Muscle of leg (tissue), 11 donors: ENCODE measurements around the gene CLP1. TPM values are rescaled to one million over a fixed set of nuclear protein-coding genes. Genes with fewer than 3 reads are reported as not detected.
"Not testable (repeated sequence)": the region's sequence is repeated elsewhere in the genome, so short reads cannot be mapped to it uniquely, and the experiment has no call there.

Experiments
- DNase-seq: peaks from one replicate; pipeline ENCODE4 v3.0.0; 2013
- H3K27ac ChIP-seq: one replicate; pipeline ENCODE4 v1.5.1; 2013; ENCODE audit warnings: mild to moderate bottlenecking, low read length, control low read depth
- H3K27me3 ChIP-seq: one replicate; pipeline ENCODE4 v1.6.1; 2013; ENCODE audit warnings: low read length; ENCODE audit not compliant: control insufficient read depth, insufficient read depth
- H3K36me3 ChIP-seq: one replicate; pipeline ENCODE4 v1.6.1; 2013; ENCODE audit warnings: low read length; ENCODE audit not compliant: control insufficient read depth, insufficient read depth
- H3K4me1 ChIP-seq: one replicate; pipeline ENCODE4 v1.6.1; 2013; ENCODE audit warnings: low read length; ENCODE audit not compliant: control insufficient read depth, insufficient read depth
- H3K4me3 ChIP-seq: one replicate; pipeline ENCODE4 v1.5.1; 2013; ENCODE audit warnings: low read length, control low read depth
- H3K9me3 ChIP-seq: replicated peaks from 2 replicates; pipeline ENCODE4 v1.6.1; 2013; ENCODE audit warnings: low read depth, low read length; ENCODE audit not compliant: control insufficient read depth
- WGBS: methylation state at CpG from one replicate; pipeline ENCODE4 v1.1.5; 2013; ENCODE audit warnings: missing lambda C conversion rate; ENCODE audit not compliant: insufficient coverage; 5-methylcytosine and 5-hydroxymethylcytosine counted together
- polyA plus RNA-seq, 8 donors: library from polyadenylated mRNA; unstranded; fragments of 120-200 nt; gene quantifications; one replicate each; pipeline versions ENCODE4 v1.2.1 to v1.2.3, GENCODE V29; 2013; ENCODE audit warnings: inconsistent platforms in 1 of 8, low replicate concordance in 1 of 8; ENCODE audit not compliant: insufficient read length in 8 of 8, insufficient read depth in 1 of 8
- total RNA-seq: library from RNA; stranded (reverse); fragments of 120-200 nt; gene quantifications from one replicate; pipeline ENCODE4 v1.2.4, GENCODE V29; 2013

CLP1 gene
- total and polyA plus RNA-seq, 9 donors, result 8.6 to 12.3 (median 10.2) TPM

DNA sequence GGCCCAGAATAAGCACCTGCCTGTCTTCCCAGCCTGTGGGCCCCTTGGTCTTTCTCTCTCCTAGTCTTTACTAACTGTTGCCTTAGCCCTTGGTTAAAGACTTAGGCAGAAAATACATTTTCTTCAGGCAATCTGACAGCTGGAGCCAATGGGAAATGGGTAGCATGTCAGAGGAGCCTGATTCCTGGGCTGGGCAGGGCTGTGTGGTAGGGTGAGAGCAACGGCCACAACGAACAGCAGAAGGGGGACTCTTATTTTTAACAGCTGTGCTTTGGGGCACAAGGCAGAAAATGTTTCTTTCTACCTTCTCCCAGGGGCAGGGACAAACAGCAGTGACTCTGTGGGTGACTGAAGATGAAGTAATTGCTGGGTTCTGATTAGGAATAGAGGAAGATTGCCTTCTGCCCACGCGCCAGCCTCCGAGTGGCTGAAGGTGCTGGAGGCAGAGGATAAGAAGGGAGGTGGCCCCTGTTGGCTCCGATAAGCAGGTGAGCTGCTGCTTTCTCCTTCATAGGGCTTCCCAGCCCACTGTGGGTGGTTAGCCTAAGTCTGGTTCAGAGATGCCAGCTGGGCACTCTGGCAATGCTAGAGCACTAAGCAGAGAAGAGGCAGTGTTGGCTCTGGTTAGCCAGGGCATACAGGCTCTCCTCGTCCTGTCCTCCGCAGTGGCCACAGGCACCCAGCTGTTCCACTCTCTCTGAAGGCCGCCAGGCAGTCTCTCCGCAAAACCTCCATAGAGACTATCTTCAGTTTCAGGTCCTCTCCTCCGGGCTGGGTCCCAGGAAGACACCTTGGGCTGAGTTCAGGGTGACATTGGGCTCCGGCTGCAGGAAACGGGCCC, 9.4 kb upstream of the CLP1 start:
- Histone ChIP-seq H3K4me1 (peaks cover 67% of the 10 kb centered on the region), H3K36me3 (peaks cover 4% of the 10 kb centered on the region), H3K9me3 (no peaks in the 10 kb centered on the region), H3K4me3 (no peak overlapping the region), H3K27ac (no peak overlapping the region), H3K27me3 (peaks cover 48% of the 10 kb centered on the region)
- peak; percentile 43 for DNase-seq
- WGBS, result under 1% methylated on average over 10 of the region's 13 CpGs

DNA sequence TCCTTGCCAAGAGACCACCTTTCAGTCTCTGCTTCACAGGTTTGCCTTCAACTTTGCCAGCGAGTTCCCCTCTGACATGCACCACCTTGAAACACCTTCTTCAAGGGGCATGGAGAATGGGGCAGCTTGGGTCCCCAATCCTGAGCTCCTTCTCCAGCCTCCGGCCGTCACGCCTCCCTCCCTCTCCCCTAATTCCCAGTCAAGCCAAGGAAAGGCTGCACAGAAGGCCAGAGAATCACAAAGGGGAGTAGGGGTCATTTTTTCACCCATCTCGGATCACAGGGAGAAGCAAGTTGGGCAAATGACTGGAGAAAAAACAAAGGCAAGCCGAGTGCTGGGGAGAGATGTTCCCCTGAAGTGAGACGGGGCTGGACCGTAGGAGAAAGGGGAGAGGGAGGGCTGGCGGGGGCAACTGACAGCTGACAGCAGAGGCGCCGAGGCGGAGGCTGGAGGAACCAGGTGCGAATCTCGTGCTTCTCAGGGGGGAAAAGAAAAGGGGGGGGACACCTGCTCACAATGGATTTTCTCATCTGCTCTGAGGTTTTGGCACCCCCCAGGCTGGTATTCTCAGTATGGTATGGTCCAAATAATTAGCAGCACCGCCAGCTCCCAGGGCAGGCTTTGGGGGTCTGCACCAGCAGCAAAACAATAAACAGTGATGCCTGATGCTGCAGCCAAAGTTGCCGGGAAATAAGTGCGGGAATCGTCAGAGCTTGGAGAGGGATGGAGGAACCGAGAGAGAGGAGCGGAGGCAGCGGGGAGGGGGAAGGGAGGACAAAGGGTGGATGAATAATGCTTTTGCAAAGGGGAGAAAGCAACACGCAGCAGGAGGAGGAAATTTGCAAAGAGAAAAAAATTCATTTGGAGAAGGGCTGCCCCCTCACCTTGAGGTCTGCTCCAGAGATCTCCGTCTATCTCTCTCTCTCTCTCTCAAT, 8.5 kb upstream of the CLP1 start:
- Histone ChIP-seq H3K27ac (peak overlapping the region; percentile 22), H3K9me3 (no peaks in the 10 kb centered on the region), H3K27me3 (peaks cover 48% of the 10 kb centered on the region), H3K4me3 (peak overlapping the region; percentile 38), H3K36me3 (no peaks in the 10 kb centered on the region), H3K4me1 (peaks cover 63% of the 10 kb centered on the region)
- DNase-seq, result peak; percentile 60
- WGBS, result 2% methylated on average over 18 of the region's 23 CpGs

DNA sequence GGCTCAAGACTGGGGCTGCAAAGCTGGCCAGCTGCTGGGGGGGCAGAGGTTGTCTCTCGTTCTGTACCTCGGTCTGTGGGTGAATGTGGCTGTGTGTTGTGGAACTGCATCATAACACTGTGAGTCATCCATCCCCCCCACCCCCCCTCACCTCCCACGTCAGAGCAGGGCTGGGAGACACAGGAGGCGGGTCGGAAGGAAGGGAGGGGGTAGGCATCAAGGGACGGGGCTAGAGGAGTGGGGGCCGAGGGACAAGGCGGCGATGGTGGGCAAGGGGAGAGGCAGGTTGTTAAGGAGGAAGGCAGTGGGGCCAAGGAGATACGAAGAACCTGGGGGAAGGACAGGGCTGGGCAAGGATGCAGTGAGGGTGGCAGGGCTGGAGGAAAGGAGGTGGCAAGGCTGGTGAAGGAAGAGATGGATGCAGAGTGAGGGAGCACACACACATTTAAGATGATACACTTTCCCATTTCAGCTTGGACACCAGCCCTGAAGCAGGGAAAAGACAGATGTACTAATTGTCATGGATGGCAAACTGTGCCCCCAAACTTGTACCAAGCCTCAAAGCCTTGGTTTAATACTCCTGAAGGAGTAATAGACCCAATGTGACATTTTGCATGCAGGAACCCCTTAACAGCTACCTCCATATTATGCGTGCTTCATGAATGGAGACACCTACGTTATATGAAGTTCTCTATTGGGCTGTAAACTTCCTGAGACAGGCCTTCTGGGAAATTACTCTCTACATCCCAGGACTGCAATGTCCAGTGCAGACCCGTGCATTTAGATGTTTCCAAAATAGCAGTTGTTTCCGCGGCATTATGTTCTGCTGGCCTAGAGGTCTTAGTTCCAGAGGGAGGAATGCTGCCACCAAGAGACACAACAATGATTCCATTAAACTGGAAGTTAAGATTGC, 7.5 kb upstream of the CLP1 start, which contains the start of gene YPEL4:
Gene YPEL4 (minus strand): TSS at position 87 of the 913 bp plus-strand sequence. CDS start 2,805 bp downstream, outside the sequence.
- WGBS, result 3% methylated on average over 8 of the region's 15 CpGs
- no peaks in the 10 kb centered on the region for H3K9me3 ChIP-seq
- H3K27ac ChIP-seq, result peak within 1 kb of the TSS; percentile 22
- no peaks in the 10 kb centered on the region for H3K36me3 ChIP-seq
- H3K27me3 ChIP-seq, result peaks cover 48% of the 10 kb centered on the region
- peak within 1 kb of the TSS; percentile 38 for H3K4me3 ChIP-seq
- DNase-seq, result peak; percentile 86
- H3K4me1 ChIP-seq, result peaks cover 55% of the 10 kb centered on the region

DNA sequence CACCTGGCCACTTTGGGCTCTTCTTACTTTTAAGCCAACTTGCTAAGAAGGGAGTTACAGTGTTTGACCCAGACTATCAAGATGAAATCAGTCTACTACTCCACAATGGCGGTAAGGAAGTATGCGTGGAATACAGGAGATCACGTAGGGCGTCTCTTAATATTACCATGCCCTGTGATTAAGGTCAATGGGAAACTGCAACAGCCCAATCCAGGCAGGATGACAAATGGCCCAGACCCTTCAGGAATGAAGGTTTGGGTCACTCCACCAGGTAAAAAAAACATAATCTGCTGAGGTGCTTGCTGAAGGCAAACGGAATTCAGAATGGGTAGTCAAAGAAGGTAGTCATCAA, 6.8 kb upstream of the CLP1 start:
- Histone ChIP-seq H3K4me3 (no peak overlapping the region), H3K36me3 (no peaks in the 10 kb centered on the region), H3K27me3 (peaks cover 48% of the 10 kb centered on the region), H3K27ac (no peak overlapping the region), H3K9me3 (no peaks in the 10 kb centered on the region), H3K4me1 (peaks cover 49% of the 10 kb centered on the region)
- no peak for DNase-seq
- WGBS, result 22% methylated on average over 2 of the region's 5 CpGs

DNA sequence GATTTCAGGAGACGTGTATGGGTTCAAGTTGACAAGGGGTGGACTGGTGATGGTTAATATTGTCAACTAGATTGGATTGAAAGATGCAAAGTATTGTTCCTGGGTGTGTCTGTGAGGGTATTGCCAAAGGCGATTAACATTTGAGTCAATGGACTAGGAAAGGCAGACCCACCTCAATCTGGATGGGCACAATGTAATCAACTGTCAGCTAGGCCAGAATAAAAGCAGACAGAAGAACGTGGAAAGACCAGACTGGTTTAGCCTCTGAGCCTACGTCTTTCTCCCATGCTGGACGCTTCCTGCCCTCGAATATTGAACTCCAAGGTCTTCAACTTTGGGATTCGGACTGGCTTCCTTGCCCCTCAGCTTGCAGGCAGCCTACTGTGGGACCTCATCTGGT, 6.2 kb upstream of the CLP1 start:
- H3K4me1 ChIP-seq, result peaks cover 42% of the 10 kb centered on the region
- no peak overlapping the region for H3K27ac ChIP-seq
- H3K9me3 ChIP-seq, result no peaks in the 10 kb centered on the region
- DNase-seq, result no peak
- peaks cover 43% of the 10 kb centered on the region for H3K27me3 ChIP-seq
- 76% methylated on average over 7 of the region's 7 CpGs for WGBS
- no peaks in the 10 kb centered on the region for H3K36me3 ChIP-seq
- H3K4me3 ChIP-seq, result no peak overlapping the region

DNA sequence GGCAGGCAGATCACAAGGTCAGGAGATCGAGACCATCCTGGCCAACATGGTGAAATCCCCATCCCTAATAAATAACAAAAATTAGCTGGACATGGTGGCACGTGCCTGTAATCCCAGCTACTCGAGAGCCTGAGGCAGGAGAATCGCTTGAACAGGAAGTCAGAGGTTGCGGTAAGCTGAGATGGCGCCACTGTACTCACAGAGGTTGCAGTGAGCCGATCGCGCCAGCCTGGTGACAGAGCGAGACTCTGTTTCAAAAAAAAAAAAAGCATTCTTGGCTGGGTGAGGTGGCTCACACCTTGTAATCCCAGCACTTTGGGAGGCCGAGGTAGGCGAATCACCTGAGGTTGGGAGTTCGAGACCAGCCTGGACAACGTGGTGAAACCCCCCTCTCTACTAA, 5.3 kb upstream of the CLP1 start:
- H3K36me3 ChIP-seq, H3K9me3 ChIP-seq, H3K4me3 ChIP-seq, H3K27ac ChIP-seq: not testable (repeated sequence)
- Histone ChIP-seq H3K27me3 (peaks cover 35% of the 10 kb centered on the region), H3K4me1 (peaks cover 40% of the 10 kb centered on the region)
- WGBS, result 71% methylated on average over 9 of the region's 14 CpGs
- DNase-seq, result peak; percentile 16

DNA sequence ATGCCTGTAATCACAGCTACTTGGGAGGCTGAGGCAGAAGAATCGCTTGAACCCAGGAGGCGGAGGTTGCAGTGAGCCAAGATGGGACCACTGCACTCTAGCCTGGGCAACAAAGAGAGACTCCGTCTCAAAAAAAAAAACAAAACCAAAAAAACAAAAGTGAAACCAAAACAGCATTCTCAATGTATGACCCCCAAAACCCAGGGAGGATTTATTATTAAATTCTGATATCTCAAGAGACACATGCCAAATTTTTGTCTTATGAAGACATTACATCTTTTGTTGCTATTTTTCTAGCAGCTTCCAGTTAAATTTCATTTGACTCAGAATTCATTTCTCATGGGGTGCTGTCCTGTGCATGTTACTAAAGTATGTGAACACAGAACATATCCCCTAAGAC, 4.9 kb upstream of the CLP1 start:
- H3K36me3 ChIP-seq, result no peaks in the 10 kb centered on the region
- peaks cover 36% of the 10 kb centered on the region for H3K4me1 ChIP-seq
- WGBS, result 94% methylated on average over 2 of the region's 3 CpGs
- peak; percentile 19 for DNase-seq
- H3K27me3 ChIP-seq, result peaks cover 30% of the 10 kb centered on the region
- no peak overlapping the region for H3K4me3 ChIP-seq
- no peaks in the 10 kb centered on the region for H3K9me3 ChIP-seq
- peak overlapping the region; percentile 13 for H3K27ac ChIP-seq

DNA sequence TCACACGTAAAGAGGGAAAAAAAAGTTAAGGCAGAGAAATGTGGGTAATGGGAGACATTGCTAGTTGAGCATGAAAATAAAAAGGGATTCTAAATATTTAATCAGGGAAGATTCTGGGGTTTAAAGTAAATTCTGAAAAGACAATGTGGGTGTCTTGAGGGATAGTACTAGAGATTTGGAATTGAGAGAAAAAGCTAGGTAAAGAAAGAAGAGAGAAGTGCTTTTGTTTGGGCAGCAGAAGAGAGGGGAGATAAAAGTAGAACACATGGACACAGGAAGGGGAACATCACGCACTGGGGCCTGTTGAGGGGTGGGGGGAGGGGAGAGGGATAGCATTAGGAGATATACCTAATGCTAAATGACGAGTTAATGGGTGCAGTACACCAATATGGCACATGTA, 4.4 kb upstream of the CLP1 start:
- WGBS, result 17% methylated on average over 1 of the region's 3 CpGs
- DNase-seq, result no peak
- H3K9me3 ChIP-seq, result no peaks in the 10 kb centered on the region
- H3K36me3 ChIP-seq, result no peaks in the 10 kb centered on the region
- peaks cover 31% of the 10 kb centered on the region for H3K4me1 ChIP-seq
- H3K27ac ChIP-seq, result peak overlapping the region; percentile 13
- no peak overlapping the region for H3K4me3 ChIP-seq
- peaks cover 26% of the 10 kb centered on the region for H3K27me3 ChIP-seq

DNA sequence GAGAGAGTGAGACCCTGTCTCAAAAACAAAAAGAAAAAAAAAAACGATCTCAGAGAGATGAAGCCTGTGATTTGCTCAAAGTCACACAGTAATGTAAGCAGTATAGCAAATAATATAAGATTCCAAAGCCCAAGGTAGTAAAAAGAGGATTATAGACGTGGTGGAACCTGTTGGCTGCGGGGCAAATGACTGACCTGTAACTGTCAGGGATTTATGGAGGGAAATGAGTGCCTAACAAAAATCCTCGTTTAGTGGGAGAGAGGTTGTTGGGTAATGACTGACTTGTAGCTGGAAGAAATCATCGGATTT, 723 bp upstream of the CLP1 start:
- Histone ChIP-seq H3K4me3 (peak overlapping the region; percentile 57), H3K27me3 (peaks cover 5% of the 10 kb centered on the region), H3K4me1 (peaks cover 6% of the 10 kb centered on the region), H3K36me3 (peaks cover 23% of the 10 kb centered on the region), H3K9me3 (no peaks in the 10 kb centered on the region), H3K27ac (peak overlapping the region; percentile 94)
- DNase-seq, result no peak
- WGBS, result 7% methylated on average over 2 of the region's 5 CpGs
